Endothelial cell of umbilical vein (primary cell): Measurements from ENCODE around the gene CGAS. TPM values are rescaled to one million over a fixed set of nuclear protein-coding genes. Genes with fewer than 3 reads are reported as not detected.

Experiments
- BruUV-seq: library from RNA; stranded (reverse); fragments of 400-500 nt; replicated peaks from 2 replicates; lab custom pipeline; 2021; lab: Mats Ljungman, UMichigan
- CTCF ChIA-PET: fragments of 300-600, 350-600 bp; sonication (Branson Sonifier 250); formaldehyde crosslinking; loops from one replicate; lab custom pipeline; 2021; ENCODE audit warnings: antibody characterized with exemption, inconsistent platforms; lab: Charles Lee
- POLR2A ChIA-PET: fragments of 300-600, 350-600 bp; sonication (Branson Sonifier 250); formaldehyde crosslinking; loops from one replicate; lab custom pipeline; 2021; ENCODE audit warnings: antibody characterized with exemption, inconsistent platforms; lab: Charles Lee
- DNase-seq: peaks from one replicate; pipeline ENCODE4 v3.0.0-alpha.2; 2011; ENCODE audit warnings: low read depth, low spot score
- FAIRE-seq: peaks from 2 replicates; lab custom pipeline; 2011; peaks lifted over from hg19 to GRCh38; lab: Jason Lieb, UNC
- H2AFZ ChIP-seq: 2 replicates; pipeline ENCODE4 v1.6.0; 2012; ENCODE audit warnings: low read depth, low read length, control low read depth, inconsistent platforms
- H3K27ac ChIP-seq: 2 replicates; pipeline ENCODE4 v1.5.1; 2011; ENCODE audit warnings: low read depth, mild to moderate bottlenecking, control low read depth, low read length, moderate library complexity; ENCODE audit not compliant: insufficient read depth
- H3K27me3 ChIP-seq, 2 experiments: 2 replicates each; pipeline versions ENCODE4 v1.6.0 to v1.6.1; 2011; ENCODE audit warnings: low read length in 2 of 2, mixed read lengths in 1 of 2; ENCODE audit not compliant: control insufficient read depth in 2 of 2, insufficient read depth in 2 of 2
- H3K36me3 ChIP-seq, 2 experiments: 2 replicates in 1 of 2; 3 replicates in 1 of 2; pipeline ENCODE4 v1.5.1; 2011; ENCODE audit warnings: low read length in 2 of 2, mild to moderate bottlenecking in 1 of 2, moderate library complexity in 1 of 2; ENCODE audit not compliant: control insufficient read depth in 2 of 2, insufficient read depth in 2 of 2; ENCODE audit errors: extremely low read depth in 1 of 2
- H3K4me1 ChIP-seq: 3 replicates; pipeline ENCODE4 v1.5.1; 2011; ENCODE audit warnings: mild to moderate bottlenecking, low read length; ENCODE audit not compliant: control insufficient read depth, insufficient read depth; ENCODE audit errors: extremely low read depth
- H3K4me2 ChIP-seq: 2 replicates; pipeline ENCODE4 v1.6.1; 2011; ENCODE audit warnings: low read length, control low read depth, mixed read lengths; ENCODE audit not compliant: insufficient read depth
- H3K4me3 ChIP-seq, 3 experiments: fragments of 200-600 bp in 1 of 3; sonication (generic), shearing (Covaris generic) in 1 of 3; replicated peaks in 1 of 3; 2 replicates each; pipeline ENCODE4 v1.5.1; 2011 to 2016; ENCODE audit warnings: control low read depth in 3 of 3, low read length in 3 of 3, mild to moderate bottlenecking in 2 of 3, inconsistent platforms in 1 of 3, low read depth in 1 of 3, moderate library complexity in 1 of 3; ENCODE audit not compliant: insufficient read depth in 1 of 3
- H3K79me2 ChIP-seq: 2 replicates; pipeline ENCODE4 v1.6.0; 2012; ENCODE audit warnings: low read length, inconsistent platforms; ENCODE audit not compliant: control insufficient read depth, insufficient read depth
- H3K9ac ChIP-seq: replicated peaks from 2 replicates; pipeline ENCODE3; 2011; ENCODE audit warnings: low read length, control low read depth; ENCODE audit not compliant: insufficient read depth; ENCODE audit errors: extremely low read depth
- H3K9me1 ChIP-seq: replicated peaks from 3 replicates; pipeline ENCODE4 v1.6.0; 2011; ENCODE audit warnings: mild to moderate bottlenecking, low read length; ENCODE audit not compliant: control insufficient read depth, insufficient read depth; ENCODE audit errors: extremely low read depth
- H3K9me3 ChIP-seq: replicated peaks from 2 replicates; pipeline ENCODE4 v1.5.1; 2012; ENCODE audit warnings: low read length, inconsistent platforms; ENCODE audit not compliant: control insufficient read depth, insufficient read depth
- H4K20me1 ChIP-seq: replicated peaks from 2 replicates; pipeline ENCODE3; 2011; ENCODE audit warnings: mild to moderate bottlenecking, low read length; ENCODE audit not compliant: control insufficient read depth, insufficient read depth; ENCODE audit errors: extremely low read depth
- EZH2 ChIP-seq: IDR thresholded peaks from 2 replicates; pipeline ENCODE4 v1.6.1; 2012; ENCODE audit warnings: borderline replicate concordance, low read depth, mild to moderate bottlenecking, moderate library complexity, low read length, inconsistent platforms; ENCODE audit not compliant: severe bottlenecking
- FOS ChIP-seq: IDR thresholded peaks from 2 replicates; pipeline ENCODE4 v1.6.1; 2011; ENCODE audit warnings: mild to moderate bottlenecking, low read length, moderate library complexity, borderline replicate concordance; ENCODE audit not compliant: insufficient read depth
- GATA2 ChIP-seq: IDR thresholded peaks from 2 replicates; pipeline ENCODE4 v1.7.0; 2011; ENCODE audit warnings: low read depth, mild to moderate bottlenecking, moderate library complexity, mixed read lengths, low read length; ENCODE audit not compliant: insufficient read length, insufficient read depth
- JUN ChIP-seq: IDR thresholded peaks from 2 replicates; pipeline ENCODE4 v1.6.1; 2011; ENCODE audit warnings: borderline replicate concordance, low read depth; ENCODE audit not compliant: insufficient read length, insufficient read depth
- MAX ChIP-seq: IDR thresholded peaks from 2 replicates; pipeline ENCODE4 v1.6.1; 2011; ENCODE audit not compliant: insufficient read depth, insufficient read length
- MYC ChIP-seq: IDR thresholded peaks from one replicate; pipeline ENCODE4 v1.6.1; 2011; ENCODE audit warnings: mild to moderate bottlenecking, low read depth, low read length
- POLR2A ChIP-seq: IDR thresholded peaks from 2 replicates; pipeline ENCODE4 v1.6.1; 2012; ENCODE audit warnings: low read depth, mild to moderate bottlenecking, control low read depth, low read length
- POLR2AphosphoS5 ChIP-seq: IDR thresholded peaks from 2 replicates; pipeline ENCODE4 v1.6.1; 2012; ENCODE audit warnings: low read depth, mild to moderate bottlenecking, control low read depth, low read length, moderate library complexity; ENCODE audit not compliant: insufficient read depth
- dilution Hi-C: fragments of 300-500 bp; cut with MboI; formaldehyde crosslinking; loops from one replicate; pipeline ENCODE4 v1.15.0; 2019; ENCODE audit warnings: low sequenced_read_pairs; ENCODE audit not compliant: extremely low pct_ligation_motif_present
- intact Hi-C: fragments of 100-400 bp; cut with micrococcal nuclease; formaldehyde crosslinking; loops from one replicate; pipeline ENCODE4 v1.10.0; 2022
- polyA plus RNA-seq, 4 experiments: library from polyadenylated mRNA; depleted of rRNA in 3 of 4; stranded (reverse) in 3 of 4; unstranded in 1 of 4; fragments of >200 nt; gene quantifications; 2 replicates each; pipeline versions ENCODE4 v1.2.1 to v1.2.3, GENCODE V29; 2011 to 2012; ENCODE audit warnings: missing spikeins in 1 of 4
- total RNA-seq: library from RNA; stranded (reverse); gene quantifications from 2 replicates; pipeline ENCODE4 v1.2.3, GENCODE V29; 2021
- TF ChIP-seq, protein P1 (sequence below), 2 donors: IDR thresholded peaks; 1 replicate in 1 of 2; 2 replicates in 1 of 2; pipeline ENCODE4 v1.5.1; 2011; ENCODE audit warnings: low read length in 2 of 2, mild to moderate bottlenecking in 2 of 2, moderate library complexity in 2 of 2, control low read depth in 1 of 2, inconsistent platforms in 1 of 2, low read depth in 1 of 2; ENCODE audit not compliant: insufficient read depth in 1 of 2; ENCODE audit errors: extremely low read depth in 1 of 2

CGAS gene
- total and polyA plus RNA-seq, 2 donors (not counting 3 experiments of a cell fraction or from before 2014, with no cell fraction given): 1.9 to 7.4 TPM

DNA sequence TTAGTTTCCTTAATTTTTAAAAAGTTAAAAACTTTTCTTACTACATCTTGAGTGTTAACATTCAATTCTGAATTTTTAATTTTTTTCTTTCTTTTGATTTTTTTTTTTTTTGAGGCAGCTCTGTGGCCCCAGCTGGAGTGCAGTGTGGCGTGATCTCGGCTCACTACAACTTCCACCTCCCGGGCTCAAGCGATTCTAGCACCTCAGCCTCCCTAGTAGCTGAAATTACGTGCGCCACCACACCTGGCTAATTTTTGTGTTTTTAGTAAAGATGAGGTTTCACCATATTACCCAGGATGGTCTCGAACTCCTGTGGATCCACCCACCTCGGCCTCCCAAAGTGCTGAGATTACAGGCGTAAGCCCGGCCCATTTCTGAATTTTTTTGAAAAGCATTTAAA is 56.2 kb downstream of the CGAS start:
- Histone ChIP-seq H2AFZ (no peak overlapping the region), H3K9me1 (no peaks in the 10 kb centered on the region), H4K20me1 (no peaks in the 10 kb centered on the region), H3K79me2 (no peaks in the 10 kb centered on the region), H3K9me3 (no peaks in the 10 kb centered on the region), H3K36me3 (no peaks in the 10 kb centered on the region), H3K27me3 (no peaks in the 10 kb centered on the region), H3K4me2 (no peak overlapping the region), H3K9ac (no peak overlapping the region), H3K27ac (no peak overlapping the region), H3K4me1 (no peaks in the 10 kb centered on the region), H3K4me3 (no peak overlapping the region)
- FAIRE-seq (no peak), DNase-seq (no peak)
- intact Hi-C loops (no loop called here), dilution Hi-C loops (no loop called here)
- POLR2A ChIA-PET: no interaction called here
- TF ChIP-seq, protein P1, sequence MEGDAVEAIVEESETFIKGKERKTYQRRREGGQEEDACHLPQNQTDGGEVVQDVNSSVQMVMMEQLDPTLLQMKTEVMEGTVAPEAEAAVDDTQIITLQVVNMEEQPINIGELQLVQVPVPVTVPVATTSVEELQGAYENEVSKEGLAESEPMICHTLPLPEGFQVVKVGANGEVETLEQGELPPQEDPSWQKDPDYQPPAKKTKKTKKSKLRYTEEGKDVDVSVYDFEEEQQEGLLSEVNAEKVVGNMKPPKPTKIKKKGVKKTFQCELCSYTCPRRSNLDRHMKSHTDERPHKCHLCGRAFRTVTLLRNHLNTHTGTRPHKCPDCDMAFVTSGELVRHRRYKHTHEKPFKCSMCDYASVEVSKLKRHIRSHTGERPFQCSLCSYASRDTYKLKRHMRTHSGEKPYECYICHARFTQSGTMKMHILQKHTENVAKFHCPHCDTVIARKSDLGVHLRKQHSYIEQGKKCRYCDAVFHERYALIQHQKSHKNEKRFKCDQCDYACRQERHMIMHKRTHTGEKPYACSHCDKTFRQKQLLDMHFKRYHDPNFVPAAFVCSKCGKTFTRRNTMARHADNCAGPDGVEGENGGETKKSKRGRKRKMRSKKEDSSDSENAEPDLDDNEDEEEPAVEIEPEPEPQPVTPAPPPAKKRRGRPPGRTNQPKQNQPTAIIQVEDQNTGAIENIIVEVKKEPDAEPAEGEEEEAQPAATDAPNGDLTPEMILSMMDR (IDR thresholded peaks at IDR 0.05; ENCODE audit: extremely low read depth in 1 of 2, insufficient read depth in 1 of 2, low read depth in 1 of 2, low read length in 2 of 2): no peak
- TF ChIP-seq POLR2A (no peak), GATA2 (no peak), EZH2 (no peak), FOS (no peak), MAX (no peak), MYC (no peak), JUN (no peak), POLR2AphosphoS5 (no peak)
- CTCF ChIA-PET: interaction anchor here (1.0 kb wide), 1 partner anchor 69 kb away, joined by 3 read pairs; no protein-coding TSS in a partner anchor
- no TSS peak for BruUV-seq
